Measurements from ENCODE around the gene TAF4.

TAF4 gene

DNA sequence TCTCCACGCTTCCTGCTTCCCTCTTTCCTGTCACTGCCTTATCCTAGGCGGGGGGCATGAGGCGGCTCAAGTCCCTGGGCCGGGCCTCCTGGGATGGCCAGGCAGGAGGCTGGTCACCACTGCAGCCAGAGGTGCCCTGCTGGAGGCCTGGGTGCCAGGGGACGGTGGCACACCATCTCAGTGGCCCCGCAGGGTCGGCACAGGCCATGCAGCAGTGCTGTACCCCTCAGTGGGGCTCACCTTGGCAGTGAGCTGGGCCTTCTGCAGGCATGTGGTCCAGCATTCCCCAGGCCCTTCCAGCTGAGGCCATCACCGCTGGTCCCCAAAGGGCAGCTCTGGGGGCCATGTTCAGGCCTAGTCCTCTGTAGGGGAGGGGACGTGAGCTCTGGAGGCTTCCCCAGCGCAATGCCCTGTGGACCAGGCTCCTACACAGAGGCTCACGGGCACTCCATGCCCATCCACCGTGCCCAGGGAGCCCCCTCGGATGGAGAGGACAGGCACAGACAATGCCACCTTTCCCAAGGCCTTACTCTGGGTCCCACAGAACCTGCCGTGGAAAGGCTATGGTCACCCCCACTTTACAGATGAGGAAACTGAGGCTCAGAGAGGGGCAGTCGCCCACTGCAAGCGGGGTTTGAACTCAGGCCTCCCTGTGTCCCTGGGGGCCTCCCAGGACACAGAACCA, 123.8 kb downstream of the TAF4 start:
- Histone ChIP-seq H3K18ac (ENCODE audit: low read length) (no peak overlapping the region), H2BK120ac (ENCODE audit: low read depth, low read length) (no peak overlapping the region), H4K5ac (ENCODE audit: low read length) (no peak overlapping the region), H2BK15ac (replicated peaks; ENCODE audit: low read depth) (no peak overlapping the region), H3K27ac (ENCODE audit: low read depth, low read length) (no peak overlapping the region), H3K4ac (ENCODE audit: low read depth, low read length) (no peak overlapping the region), H3K56ac (ENCODE audit: low read length) (no peak overlapping the region), H3K4me2 (ENCODE audit: low read length) (no peak overlapping the region), H3K4me3 (ENCODE audit: low read length) (no peak overlapping the region), H3K4me1 (ENCODE audit: control insufficient read depth, low read depth, low read length) (no peaks in the 10 kb centered on the region), H3K27me3 (ENCODE audit: insufficient read depth, low read length, poor library complexity) (no peaks in the 10 kb centered on the region), H3K9ac (ENCODE audit: low read length) (no peak overlapping the region), H3K36me3 (ENCODE audit: control insufficient read depth, insufficient read depth, low read length) (no peaks in the 10 kb centered on the region), H3K79me1 (ENCODE audit: low read length) (no peaks in the 10 kb centered on the region), H2AK5ac (ENCODE audit: low read length) (no peak overlapping the region), H3K23ac (ENCODE audit: low read length) (no peak overlapping the region), H2BK5ac (ENCODE audit: low read length) (no peak overlapping the region), H4K8ac (ENCODE audit: low read depth, low read length) (no peak overlapping the region), H3K79me2 (ENCODE audit: control insufficient read depth, insufficient read depth, low read length) (no peaks in the 10 kb centered on the region)
- no peak for DNase-seq
- no CpG with 5 or more reads among the region's 16 CpGs for WGBS (ENCODE audit: extremely low coverage, insufficient coverage, low lambda C conversion rate)

DNA sequence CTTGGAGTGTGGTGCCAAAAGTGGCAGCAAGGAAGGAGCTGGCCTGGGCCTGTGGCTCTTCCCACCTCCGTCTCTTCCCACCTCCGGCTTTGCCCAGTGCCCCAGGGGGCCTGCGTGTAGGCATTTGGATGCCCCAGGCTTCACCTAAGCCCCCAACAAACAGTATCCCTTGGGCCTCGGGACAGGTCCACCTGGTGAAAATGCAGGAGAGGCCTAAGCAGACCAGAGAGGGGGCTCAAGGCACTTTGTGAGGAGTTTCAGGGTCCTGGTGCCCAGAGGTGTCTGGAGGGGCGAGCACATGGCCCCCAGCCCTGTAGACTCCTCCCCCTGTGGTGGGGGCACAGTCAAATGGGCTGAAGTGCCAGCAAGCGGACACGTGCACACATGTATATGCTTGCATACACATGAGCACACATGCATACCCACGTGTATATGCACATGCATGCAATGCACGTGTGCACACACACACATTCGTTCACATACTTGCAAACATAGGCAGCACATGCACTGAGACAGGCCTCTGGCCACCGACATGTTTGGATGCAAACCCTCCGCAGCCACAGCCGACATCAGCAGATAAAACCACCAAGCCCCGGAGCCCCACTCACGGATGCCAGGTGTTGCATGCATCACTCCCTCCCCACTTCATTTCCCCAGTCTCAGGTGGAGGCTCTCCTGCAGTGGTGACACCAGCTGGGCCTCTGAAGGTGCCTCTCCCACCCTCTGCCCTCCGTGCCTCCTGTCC, 124.5 kb downstream of the TAF4 start:
- Histone ChIP-seq H2BK15ac (replicated peaks; ENCODE audit: low read depth) (no peak overlapping the region), H2BK5ac (ENCODE audit: low read length) (no peak overlapping the region), H3K4me1 (ENCODE audit: control insufficient read depth, low read depth, low read length) (no peaks in the 10 kb centered on the region), H3K79me1 (ENCODE audit: low read length) (no peaks in the 10 kb centered on the region), H4K5ac (ENCODE audit: low read length) (no peak overlapping the region), H3K27me3 (ENCODE audit: insufficient read depth, low read length, poor library complexity) (no peaks in the 10 kb centered on the region), H3K56ac (ENCODE audit: low read length) (no peak overlapping the region), H3K4me3 (ENCODE audit: low read length) (no peak overlapping the region), H3K79me2 (ENCODE audit: control insufficient read depth, insufficient read depth, low read length) (no peaks in the 10 kb centered on the region), H3K4ac (ENCODE audit: low read depth, low read length) (no peak overlapping the region), H3K9ac (ENCODE audit: low read length) (no peak overlapping the region), H3K36me3 (ENCODE audit: control insufficient read depth, insufficient read depth, low read length) (no peaks in the 10 kb centered on the region), H3K18ac (ENCODE audit: low read length) (no peak overlapping the region), H4K8ac (ENCODE audit: low read depth, low read length) (no peak overlapping the region), H2AK5ac (ENCODE audit: low read length) (no peak overlapping the region), H3K4me2 (ENCODE audit: low read length) (no peak overlapping the region), H3K27ac (ENCODE audit: low read depth, low read length) (no peak overlapping the region), H3K23ac (ENCODE audit: low read length) (no peak overlapping the region), H2BK120ac (ENCODE audit: low read depth, low read length) (no peak overlapping the region)
- DNase-seq = no peak
- no CpG with 5 or more reads among the region's 16 CpGs for WGBS (ENCODE audit: extremely low coverage, insufficient coverage, low lambda C conversion rate)

DNA sequence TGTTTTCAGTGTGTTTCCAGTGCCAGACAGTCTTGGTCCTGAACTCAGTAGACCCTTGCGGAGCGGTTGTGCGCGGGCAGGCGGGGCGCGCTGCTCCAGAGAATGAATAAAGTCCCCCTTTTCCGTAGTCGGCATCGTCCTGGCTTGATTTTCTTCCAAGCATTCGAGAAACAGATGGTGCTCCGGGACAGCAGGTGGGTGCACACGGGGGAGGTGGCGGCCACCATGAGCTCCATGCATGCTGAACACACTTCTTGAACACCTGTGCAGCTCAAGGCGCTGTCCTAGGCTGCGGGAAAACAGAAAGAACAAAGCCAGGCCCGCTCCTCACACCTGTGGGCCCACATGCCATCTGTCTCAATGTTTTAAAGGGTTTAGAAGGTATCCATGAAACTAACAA, 125.2 kb downstream of the TAF4 start:
- no peak overlapping the region for H3K27ac ChIP-seq (ENCODE audit: low read depth, low read length)
- H4K5ac ChIP-seq (ENCODE audit: low read length) = no peak overlapping the region
- H3K4me3 ChIP-seq (ENCODE audit: low read length) = no peak overlapping the region
- no peak overlapping the region for H3K23ac ChIP-seq (ENCODE audit: low read length)
- H3K79me2 ChIP-seq (ENCODE audit: control insufficient read depth, insufficient read depth, low read length) = no peaks in the 10 kb centered on the region
- H2BK15ac ChIP-seq (replicated peaks; ENCODE audit: low read depth) = no peak overlapping the region
- no peaks in the 10 kb centered on the region for H3K36me3 ChIP-seq (ENCODE audit: control insufficient read depth, insufficient read depth, low read length)
- H3K56ac ChIP-seq (ENCODE audit: low read length) = no peak overlapping the region
- no peak for DNase-seq
- H2BK5ac ChIP-seq (ENCODE audit: low read length) = no peak overlapping the region
- no CpG with 5 or more reads among the region's 17 CpGs for WGBS (ENCODE audit: extremely low coverage, insufficient coverage, low lambda C conversion rate)
- H3K9ac ChIP-seq (ENCODE audit: low read length) = no peak overlapping the region
- no peaks in the 10 kb centered on the region for H3K27me3 ChIP-seq (ENCODE audit: insufficient read depth, low read length, poor library complexity)
- H2BK120ac ChIP-seq (ENCODE audit: low read depth, low read length) = no peak overlapping the region
- H3K4ac ChIP-seq (ENCODE audit: low read depth, low read length) = no peak overlapping the region
- H3K4me1 ChIP-seq (ENCODE audit: control insufficient read depth, low read depth, low read length) = no peaks in the 10 kb centered on the region
- no peak overlapping the region for H4K8ac ChIP-seq (ENCODE audit: low read depth, low read length)
- H3K79me1 ChIP-seq (ENCODE audit: low read length) = no peaks in the 10 kb centered on the region
- H3K4me2 ChIP-seq (ENCODE audit: low read length) = no peak overlapping the region
- no peak overlapping the region for H2AK5ac ChIP-seq (ENCODE audit: low read length)
- no peak overlapping the region for H3K18ac ChIP-seq (ENCODE audit: low read length)

DNA sequence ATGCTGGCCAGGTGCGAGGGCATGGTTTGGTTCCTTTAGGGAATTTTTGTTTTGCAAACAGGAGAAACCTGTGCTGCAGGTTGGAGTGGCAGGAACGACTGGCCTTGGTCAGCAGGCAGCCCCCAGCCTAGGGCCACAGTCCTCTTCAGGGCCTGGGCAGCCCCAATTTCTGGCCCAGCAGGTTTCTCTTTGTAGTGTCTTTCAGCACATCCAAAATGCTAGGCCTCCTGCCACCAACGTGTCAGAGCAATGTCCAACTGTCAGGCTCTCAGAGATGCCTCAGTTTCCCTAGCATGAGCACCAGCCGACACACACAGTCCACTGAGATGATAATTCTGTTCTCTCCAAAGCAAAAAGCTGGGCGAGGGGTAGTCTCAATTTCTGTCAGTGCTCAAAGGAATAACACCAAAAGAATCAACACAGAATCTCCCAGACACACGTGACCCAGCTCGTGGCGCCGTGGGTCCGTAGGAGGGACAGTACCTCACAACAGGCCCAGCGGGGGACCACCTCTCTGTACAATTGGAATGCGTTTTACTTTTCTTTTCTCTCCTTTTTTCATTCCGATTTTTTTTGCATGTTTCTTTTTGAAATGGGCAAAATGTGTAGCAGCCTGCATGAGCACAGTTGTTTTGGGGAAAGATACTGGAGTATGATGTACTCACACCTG, 125.9 kb downstream of the TAF4 start:
- no peak for DNase-seq
- H4K5ac ChIP-seq (ENCODE audit: low read length) = no peak overlapping the region
- H3K9ac ChIP-seq (ENCODE audit: low read length) = no peak overlapping the region
- WGBS (ENCODE audit: extremely low coverage, insufficient coverage, low lambda C conversion rate) = no CpG with 5 or more reads among the region's 13 CpGs
- H2BK15ac ChIP-seq (replicated peaks; ENCODE audit: low read depth) = no peak overlapping the region
- H4K8ac ChIP-seq (ENCODE audit: low read depth, low read length) = no peak overlapping the region
- H3K4ac ChIP-seq (ENCODE audit: low read depth, low read length) = no peak overlapping the region
- no peaks in the 10 kb centered on the region for H3K79me1 ChIP-seq (ENCODE audit: low read length)
- H3K79me2 ChIP-seq (ENCODE audit: control insufficient read depth, insufficient read depth, low read length) = no peaks in the 10 kb centered on the region
- no peak overlapping the region for H3K18ac ChIP-seq (ENCODE audit: low read length)
- no peak overlapping the region for H2AK5ac ChIP-seq (ENCODE audit: low read length)
- H2BK5ac ChIP-seq (ENCODE audit: low read length) = no peak overlapping the region
- no peak overlapping the region for H3K4me2 ChIP-seq (ENCODE audit: low read length)
- H3K23ac ChIP-seq (ENCODE audit: low read length) = no peak overlapping the region
- H3K27me3 ChIP-seq (ENCODE audit: insufficient read depth, low read length, poor library complexity) = no peaks in the 10 kb centered on the region
- H3K4me3 ChIP-seq (ENCODE audit: low read length) = no peak overlapping the region
- no peak overlapping the region for H3K56ac ChIP-seq (ENCODE audit: low read length)
- no peak overlapping the region for H2BK120ac ChIP-seq (ENCODE audit: low read depth, low read length)
- H3K4me1 ChIP-seq (ENCODE audit: control insufficient read depth, low read depth, low read length) = no peaks in the 10 kb centered on the region
- H3K36me3 ChIP-seq (ENCODE audit: control insufficient read depth, insufficient read depth, low read length) = no peaks in the 10 kb centered on the region
- no peak overlapping the region for H3K27ac ChIP-seq (ENCODE audit: low read depth, low read length)

DNA sequence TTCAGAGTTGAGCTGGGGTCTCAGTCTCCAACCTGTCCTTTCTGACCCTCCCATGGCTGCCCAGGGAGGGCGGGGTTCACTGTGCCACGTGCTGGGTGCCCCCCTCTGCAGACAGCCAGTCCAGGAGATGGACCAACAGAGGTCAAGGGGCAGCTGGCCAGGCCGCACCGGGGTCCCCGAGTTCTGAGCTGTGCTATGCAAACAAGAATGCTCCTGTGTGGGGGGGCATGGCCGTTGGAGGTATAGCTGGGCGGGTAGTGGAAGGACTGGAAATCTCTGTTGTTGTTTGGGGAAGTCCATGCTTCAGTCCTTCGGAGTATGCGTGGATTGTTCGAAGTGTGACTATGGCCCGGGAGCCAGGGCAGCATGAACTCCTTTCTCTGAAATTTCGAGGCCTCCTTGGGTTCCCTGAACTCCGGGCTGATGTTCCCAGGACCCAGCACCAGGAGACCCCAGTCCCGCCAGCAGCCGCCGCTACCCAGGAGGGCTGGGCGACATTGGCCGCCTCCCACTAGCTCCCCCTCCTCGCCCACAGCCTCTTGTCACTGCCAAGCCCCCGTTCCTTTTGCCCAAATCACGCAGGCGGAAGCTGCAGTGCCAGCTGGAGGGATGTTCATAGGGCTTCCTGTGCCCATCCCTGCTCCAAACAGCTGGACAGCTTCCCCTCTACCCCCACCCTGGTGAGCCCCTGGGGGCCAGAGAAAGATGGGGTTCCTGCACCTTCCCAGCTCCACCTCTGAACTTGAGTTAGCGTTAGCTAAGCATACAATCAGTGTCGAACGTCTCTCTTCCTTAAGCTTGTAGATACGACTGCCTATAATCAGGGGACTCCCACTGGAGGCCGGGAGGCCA, 126.6 kb downstream of the TAF4 start:
- Histone ChIP-seq H3K4ac (ENCODE audit: low read depth, low read length) (no peak overlapping the region), H3K4me2 (ENCODE audit: low read length) (no peak overlapping the region), H4K5ac (ENCODE audit: low read length) (no peak overlapping the region), H2BK15ac (replicated peaks; ENCODE audit: low read depth) (no peak overlapping the region), H3K79me2 (ENCODE audit: control insufficient read depth, insufficient read depth, low read length) (no peaks in the 10 kb centered on the region), H3K56ac (ENCODE audit: low read length) (no peak overlapping the region), H3K36me3 (ENCODE audit: control insufficient read depth, insufficient read depth, low read length) (no peaks in the 10 kb centered on the region), H3K4me1 (ENCODE audit: control insufficient read depth, low read depth, low read length) (no peaks in the 10 kb centered on the region), H3K27me3 (ENCODE audit: insufficient read depth, low read length, poor library complexity) (no peaks in the 10 kb centered on the region), H2BK120ac (ENCODE audit: low read depth, low read length) (no peak overlapping the region), H4K8ac (ENCODE audit: low read depth, low read length) (no peak overlapping the region), H2BK5ac (ENCODE audit: low read length) (no peak overlapping the region), H3K4me3 (ENCODE audit: low read length) (no peak overlapping the region), H3K9ac (ENCODE audit: low read length) (no peak overlapping the region), H3K27ac (ENCODE audit: low read depth, low read length) (no peak overlapping the region), H3K23ac (ENCODE audit: low read length) (no peak overlapping the region), H3K79me1 (ENCODE audit: low read length) (no peaks in the 10 kb centered on the region), H2AK5ac (ENCODE audit: low read length) (no peak overlapping the region), H3K18ac (ENCODE audit: low read length) (no peak overlapping the region)
- WGBS (ENCODE audit: extremely low coverage, insufficient coverage, low lambda C conversion rate) = no CpG with 5 or more reads among the region's 27 CpGs
- DNase-seq = no peak
